ENCODE data around the gene RGL2.

DNA sequence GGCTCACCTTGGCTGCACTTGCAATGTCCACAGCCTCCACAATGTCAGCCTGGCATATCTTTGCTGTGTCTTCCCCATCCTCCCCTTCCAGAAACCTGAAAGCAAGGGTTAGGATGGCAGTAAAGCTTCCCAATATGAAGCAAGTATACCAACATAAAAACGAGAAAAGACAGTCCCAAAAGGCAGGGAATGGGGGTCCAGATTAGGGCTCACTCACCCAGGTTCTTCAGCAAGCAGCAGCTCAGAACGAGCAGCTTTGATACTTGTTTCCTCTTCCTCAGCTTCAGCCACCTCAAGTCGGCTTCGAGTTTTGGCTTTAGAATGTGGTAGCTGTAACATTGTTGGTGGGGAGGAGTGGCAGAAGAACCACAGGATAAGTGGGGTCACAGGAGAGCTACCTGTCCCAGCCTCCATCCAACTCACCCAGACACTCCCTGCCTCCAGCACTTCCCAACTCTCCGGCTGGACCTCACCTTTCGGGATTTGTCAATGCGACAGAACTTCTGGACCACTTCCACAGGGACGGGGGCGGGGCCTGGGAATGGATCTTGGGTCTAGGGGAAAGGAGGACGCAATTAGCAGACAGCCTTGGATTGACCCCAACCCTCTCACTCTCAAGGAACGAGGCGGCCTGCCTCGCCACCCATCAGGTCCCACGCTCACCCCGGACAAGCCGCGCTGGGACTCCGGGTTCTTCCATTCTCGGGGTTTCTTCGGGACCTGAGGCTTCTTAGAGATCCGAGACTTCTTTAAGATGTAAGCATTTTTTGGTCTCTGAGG lies 10.4 kb downstream of the RGL2 start:
- TF ChIP-seq EP300 (conservative IDR thresholded peaks at IDR 0.05; ENCODE audit: poor library complexity, severe bottlenecking) (no peak), RAD21 (conservative IDR thresholded peaks at IDR 0.05) (no peak), POLR2AphosphoS5 (IDR thresholded peaks at IDR 0.05) (no peak), MXI1 (conservative IDR thresholded peaks at IDR 0.05; ENCODE audit: poor library complexity, severe bottlenecking) (no peak), EZH2 (IDR thresholded peaks at IDR 0.05; ENCODE audit: borderline replicate concordance, insufficient read depth, low read length, poor library complexity, severe bottlenecking) (no peak), TAF1 (IDR thresholded peaks at IDR 0.05; ENCODE audit: low read depth) (no peak), SMC3 (conservative IDR thresholded peaks at IDR 0.05; ENCODE audit: poor library complexity) (no peak)
- TF ChIP-seq, protein P1, sequence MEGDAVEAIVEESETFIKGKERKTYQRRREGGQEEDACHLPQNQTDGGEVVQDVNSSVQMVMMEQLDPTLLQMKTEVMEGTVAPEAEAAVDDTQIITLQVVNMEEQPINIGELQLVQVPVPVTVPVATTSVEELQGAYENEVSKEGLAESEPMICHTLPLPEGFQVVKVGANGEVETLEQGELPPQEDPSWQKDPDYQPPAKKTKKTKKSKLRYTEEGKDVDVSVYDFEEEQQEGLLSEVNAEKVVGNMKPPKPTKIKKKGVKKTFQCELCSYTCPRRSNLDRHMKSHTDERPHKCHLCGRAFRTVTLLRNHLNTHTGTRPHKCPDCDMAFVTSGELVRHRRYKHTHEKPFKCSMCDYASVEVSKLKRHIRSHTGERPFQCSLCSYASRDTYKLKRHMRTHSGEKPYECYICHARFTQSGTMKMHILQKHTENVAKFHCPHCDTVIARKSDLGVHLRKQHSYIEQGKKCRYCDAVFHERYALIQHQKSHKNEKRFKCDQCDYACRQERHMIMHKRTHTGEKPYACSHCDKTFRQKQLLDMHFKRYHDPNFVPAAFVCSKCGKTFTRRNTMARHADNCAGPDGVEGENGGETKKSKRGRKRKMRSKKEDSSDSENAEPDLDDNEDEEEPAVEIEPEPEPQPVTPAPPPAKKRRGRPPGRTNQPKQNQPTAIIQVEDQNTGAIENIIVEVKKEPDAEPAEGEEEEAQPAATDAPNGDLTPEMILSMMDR (IDR thresholded peaks at IDR 0.05; ENCODE audit: poor library complexity, severe bottlenecking): no peak
- TF ChIP-seq, protein P2, sequence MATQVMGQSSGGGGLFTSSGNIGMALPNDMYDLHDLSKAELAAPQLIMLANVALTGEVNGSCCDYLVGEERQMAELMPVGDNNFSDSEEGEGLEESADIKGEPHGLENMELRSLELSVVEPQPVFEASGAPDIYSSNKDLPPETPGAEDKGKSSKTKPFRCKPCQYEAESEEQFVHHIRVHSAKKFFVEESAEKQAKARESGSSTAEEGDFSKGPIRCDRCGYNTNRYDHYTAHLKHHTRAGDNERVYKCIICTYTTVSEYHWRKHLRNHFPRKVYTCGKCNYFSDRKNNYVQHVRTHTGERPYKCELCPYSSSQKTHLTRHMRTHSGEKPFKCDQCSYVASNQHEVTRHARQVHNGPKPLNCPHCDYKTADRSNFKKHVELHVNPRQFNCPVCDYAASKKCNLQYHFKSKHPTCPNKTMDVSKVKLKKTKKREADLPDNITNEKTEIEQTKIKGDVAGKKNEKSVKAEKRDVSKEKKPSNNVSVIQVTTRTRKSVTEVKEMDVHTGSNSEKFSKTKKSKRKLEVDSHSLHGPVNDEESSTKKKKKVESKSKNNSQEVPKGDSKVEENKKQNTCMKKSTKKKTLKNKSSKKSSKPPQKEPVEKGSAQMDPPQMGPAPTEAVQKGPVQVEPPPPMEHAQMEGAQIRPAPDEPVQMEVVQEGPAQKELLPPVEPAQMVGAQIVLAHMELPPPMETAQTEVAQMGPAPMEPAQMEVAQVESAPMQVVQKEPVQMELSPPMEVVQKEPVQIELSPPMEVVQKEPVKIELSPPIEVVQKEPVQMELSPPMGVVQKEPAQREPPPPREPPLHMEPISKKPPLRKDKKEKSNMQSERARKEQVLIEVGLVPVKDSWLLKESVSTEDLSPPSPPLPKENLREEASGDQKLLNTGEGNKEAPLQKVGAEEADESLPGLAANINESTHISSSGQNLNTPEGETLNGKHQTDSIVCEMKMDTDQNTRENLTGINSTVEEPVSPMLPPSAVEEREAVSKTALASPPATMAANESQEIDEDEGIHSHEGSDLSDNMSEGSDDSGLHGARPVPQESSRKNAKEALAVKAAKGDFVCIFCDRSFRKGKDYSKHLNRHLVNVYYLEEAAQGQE (IDR thresholded peaks at IDR 0.05; ENCODE audit: borderline replicate concordance): no peak

Measured in neural cell (in vitro differentiated cells).